ENCODE data around the gene INHBA.

Gene INHBA

DNA sequence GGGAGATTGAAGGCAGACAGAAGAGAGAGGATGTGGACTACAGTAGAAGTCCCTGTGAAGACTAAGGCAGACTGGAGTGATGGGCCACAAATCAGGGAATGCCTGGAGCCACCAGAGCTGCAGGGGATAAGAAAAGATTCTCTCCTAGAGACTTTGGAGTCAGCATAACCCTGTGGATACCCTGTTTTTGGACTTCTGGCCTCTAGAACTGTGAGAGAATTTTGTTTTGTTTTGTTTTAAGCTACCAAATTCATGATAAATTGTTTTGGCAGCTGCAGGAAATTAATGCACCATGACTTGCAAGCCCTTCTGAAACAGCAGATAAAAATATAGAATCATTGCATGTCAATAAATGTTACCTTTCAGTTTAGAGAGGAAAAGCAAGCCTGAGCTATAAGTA lies 41.3 kb downstream of the INHBA start:
- no peak overlapping the region for H3K27ac ChIP-seq
- no peak for TF ChIP-seq ZFX (IDR thresholded peaks at IDR 0.05; ENCODE audit: borderline replicate concordance)
- TF ChIP-seq, protein P1, sequence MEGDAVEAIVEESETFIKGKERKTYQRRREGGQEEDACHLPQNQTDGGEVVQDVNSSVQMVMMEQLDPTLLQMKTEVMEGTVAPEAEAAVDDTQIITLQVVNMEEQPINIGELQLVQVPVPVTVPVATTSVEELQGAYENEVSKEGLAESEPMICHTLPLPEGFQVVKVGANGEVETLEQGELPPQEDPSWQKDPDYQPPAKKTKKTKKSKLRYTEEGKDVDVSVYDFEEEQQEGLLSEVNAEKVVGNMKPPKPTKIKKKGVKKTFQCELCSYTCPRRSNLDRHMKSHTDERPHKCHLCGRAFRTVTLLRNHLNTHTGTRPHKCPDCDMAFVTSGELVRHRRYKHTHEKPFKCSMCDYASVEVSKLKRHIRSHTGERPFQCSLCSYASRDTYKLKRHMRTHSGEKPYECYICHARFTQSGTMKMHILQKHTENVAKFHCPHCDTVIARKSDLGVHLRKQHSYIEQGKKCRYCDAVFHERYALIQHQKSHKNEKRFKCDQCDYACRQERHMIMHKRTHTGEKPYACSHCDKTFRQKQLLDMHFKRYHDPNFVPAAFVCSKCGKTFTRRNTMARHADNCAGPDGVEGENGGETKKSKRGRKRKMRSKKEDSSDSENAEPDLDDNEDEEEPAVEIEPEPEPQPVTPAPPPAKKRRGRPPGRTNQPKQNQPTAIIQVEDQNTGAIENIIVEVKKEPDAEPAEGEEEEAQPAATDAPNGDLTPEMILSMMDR (IDR thresholded peaks at IDR 0.05), result no peak

- TF ChIP-seq ZFX (IDR thresholded peaks at IDR 0.05; ENCODE audit: borderline replicate concordance), result no peak
- TF ChIP-seq, protein P1 (IDR thresholded peaks at IDR 0.05), result no peak
- H3K27ac ChIP-seq, result no peak overlapping the region
Measured at GRCh38 chr7:41659539-41659938, 43.4 kb downstream of the INHBA start.

DNA sequence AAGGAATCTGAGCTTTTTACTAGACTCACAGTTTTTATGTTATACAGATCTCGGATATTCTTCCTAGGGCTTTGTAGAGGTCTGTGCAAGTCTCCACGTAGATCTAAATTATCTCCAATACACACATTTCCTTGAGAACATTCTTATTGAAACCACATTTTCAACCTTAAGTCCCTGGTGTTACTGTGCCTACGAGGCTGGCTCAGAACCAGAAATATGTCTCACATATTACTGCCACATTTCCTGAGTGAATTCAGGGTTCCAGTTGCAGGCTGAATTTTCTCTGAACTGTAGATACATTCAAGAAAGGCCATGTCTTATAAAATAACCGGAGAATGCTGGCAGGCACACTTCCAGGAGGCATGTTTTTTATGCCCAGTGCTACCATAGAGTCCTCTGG lies 46.5 kb downstream of the INHBA start:
- no peak for TF ChIP-seq ZFX (IDR thresholded peaks at IDR 0.05; ENCODE audit: borderline replicate concordance)
- TF ChIP-seq, protein P1 (IDR thresholded peaks at IDR 0.05), result no peak

DNA sequence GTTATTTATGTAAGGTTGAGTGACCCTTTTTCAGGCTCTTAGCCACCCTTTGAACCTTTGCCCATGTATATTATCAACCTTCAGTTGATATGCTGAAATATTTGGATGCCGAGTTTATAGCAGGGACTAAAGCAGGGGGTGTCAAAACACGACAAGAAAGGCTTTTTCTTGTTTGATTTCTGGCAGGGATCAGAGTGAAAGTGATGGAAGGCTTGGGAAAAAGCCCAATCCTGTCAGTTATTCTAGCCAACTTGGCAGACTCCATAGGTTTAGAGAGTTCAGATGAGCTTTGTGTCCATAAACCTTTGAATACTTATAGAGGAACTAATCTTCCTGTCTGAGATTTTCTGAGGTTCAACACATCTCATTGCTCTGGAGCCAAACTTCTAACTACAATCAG lies 47.5 kb downstream of the INHBA start:
- no peak overlapping the region for H3K27ac ChIP-seq
- no peak for TF ChIP-seq ZFX (IDR thresholded peaks at IDR 0.05; ENCODE audit: borderline replicate concordance)
- TF ChIP-seq, protein P1 (IDR thresholded peaks at IDR 0.05), result no peak

More for the DNA sequence above, 46.5 kb downstream of the INHBA start:
- H3K27ac ChIP-seq, result no peak overlapping the region

DNA sequence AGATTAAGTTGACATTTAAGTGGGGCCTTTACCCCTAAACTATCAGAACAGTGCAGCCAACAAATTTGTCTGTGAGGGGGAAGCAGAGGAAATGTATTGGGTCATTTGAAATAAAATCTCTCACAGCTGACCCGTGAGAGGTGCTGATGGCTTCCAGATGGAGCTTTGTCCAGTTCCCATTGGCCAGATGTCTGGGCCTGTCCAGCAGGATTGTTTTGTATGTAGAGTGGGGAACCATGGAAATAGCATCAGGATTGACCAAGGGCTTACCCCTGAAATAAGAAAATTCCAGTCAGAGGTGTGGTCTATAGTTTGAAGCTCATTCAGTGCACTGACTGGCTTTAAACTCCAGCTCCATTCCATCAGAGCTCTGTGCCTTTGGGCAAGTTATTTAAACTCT lies 50.6 kb downstream of the INHBA start:
- no peak for TF ChIP-seq ZFX (IDR thresholded peaks at IDR 0.05; ENCODE audit: borderline replicate concordance)
- TF ChIP-seq, protein P1 (IDR thresholded peaks at IDR 0.05), result no peak
- no peak overlapping the region for H3K27ac ChIP-seq

DNA sequence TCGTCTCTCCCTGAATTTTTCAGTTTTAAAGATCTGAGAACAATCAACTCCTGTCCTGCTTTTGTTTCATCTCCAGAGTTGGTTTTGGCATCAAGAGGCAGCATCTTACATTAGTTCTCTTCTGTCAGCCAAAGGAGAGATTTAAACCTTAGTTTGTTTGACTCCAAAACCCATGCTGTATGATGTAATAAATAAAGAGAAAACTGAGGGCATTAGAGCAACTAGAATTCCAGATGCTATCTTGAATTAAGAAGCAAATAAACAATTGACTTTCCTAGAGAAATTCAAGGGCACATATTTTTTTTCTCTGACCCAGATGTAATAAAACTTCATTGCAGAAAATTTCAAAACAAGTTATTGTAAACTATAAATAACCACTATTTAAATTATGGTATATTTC lies 54.4 kb downstream of the INHBA start:
- H3K27ac ChIP-seq, result no peak overlapping the region
- TF ChIP-seq, protein P1 (IDR thresholded peaks at IDR 0.05), result no peak
- TF ChIP-seq ZFX (IDR thresholded peaks at IDR 0.05; ENCODE audit: borderline replicate concordance), result no peak

- TF ChIP-seq, protein P1 (IDR thresholded peaks at IDR 0.05), result no peak
- no peak for TF ChIP-seq ZFX (IDR thresholded peaks at IDR 0.05; ENCODE audit: borderline replicate concordance)
Measured at GRCh38 chr7:41643616-41644015, 59.3 kb downstream of the INHBA start.

More at GRCh38 chr7:41643616-41644015, 59.3 kb downstream of the INHBA start:
- H3K27ac ChIP-seq, result no peak overlapping the region
